22Rv1 (cell line): Measurements from ENCODE around the gene STAG3.

Experiments
- ZFX ChIP-seq: fragments of 450-650 bp; IDR thresholded peaks from 2 replicates; pipeline ENCODE4 v1.6.1; 2017; ENCODE audit warnings: antibody characterized with exemption, borderline replicate concordance
- TF ChIP-seq, protein P1 (sequence below): fragments of 450-650 bp; IDR thresholded peaks from 2 replicates; pipeline ENCODE4 v1.5.1; 2017; ENCODE audit warnings: mild to moderate bottlenecking

DNA sequence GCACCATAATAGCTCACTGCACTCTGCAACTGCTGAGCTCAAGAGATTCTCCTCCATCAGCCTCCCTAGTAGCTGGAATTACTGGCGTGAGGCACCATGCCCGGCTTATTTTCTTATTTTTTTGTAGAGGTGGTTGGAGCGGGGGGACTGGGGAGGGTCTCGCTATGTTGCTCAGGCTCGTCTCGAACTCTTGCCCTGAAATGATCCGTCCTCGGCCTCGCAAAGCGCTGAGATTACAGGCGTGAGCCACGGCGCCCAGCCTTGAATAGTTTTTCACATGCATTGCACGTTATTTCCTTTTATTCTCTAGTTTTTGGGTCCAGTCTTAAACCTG lies 29.5 kb upstream of the STAG3 start:
- TF ChIP-seq, protein P1, sequence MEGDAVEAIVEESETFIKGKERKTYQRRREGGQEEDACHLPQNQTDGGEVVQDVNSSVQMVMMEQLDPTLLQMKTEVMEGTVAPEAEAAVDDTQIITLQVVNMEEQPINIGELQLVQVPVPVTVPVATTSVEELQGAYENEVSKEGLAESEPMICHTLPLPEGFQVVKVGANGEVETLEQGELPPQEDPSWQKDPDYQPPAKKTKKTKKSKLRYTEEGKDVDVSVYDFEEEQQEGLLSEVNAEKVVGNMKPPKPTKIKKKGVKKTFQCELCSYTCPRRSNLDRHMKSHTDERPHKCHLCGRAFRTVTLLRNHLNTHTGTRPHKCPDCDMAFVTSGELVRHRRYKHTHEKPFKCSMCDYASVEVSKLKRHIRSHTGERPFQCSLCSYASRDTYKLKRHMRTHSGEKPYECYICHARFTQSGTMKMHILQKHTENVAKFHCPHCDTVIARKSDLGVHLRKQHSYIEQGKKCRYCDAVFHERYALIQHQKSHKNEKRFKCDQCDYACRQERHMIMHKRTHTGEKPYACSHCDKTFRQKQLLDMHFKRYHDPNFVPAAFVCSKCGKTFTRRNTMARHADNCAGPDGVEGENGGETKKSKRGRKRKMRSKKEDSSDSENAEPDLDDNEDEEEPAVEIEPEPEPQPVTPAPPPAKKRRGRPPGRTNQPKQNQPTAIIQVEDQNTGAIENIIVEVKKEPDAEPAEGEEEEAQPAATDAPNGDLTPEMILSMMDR, result no peak
- TF ChIP-seq ZFX, result no peak
